ENCODE measurements around the gene NECAB2.

NECAB2 gene

DNA sequence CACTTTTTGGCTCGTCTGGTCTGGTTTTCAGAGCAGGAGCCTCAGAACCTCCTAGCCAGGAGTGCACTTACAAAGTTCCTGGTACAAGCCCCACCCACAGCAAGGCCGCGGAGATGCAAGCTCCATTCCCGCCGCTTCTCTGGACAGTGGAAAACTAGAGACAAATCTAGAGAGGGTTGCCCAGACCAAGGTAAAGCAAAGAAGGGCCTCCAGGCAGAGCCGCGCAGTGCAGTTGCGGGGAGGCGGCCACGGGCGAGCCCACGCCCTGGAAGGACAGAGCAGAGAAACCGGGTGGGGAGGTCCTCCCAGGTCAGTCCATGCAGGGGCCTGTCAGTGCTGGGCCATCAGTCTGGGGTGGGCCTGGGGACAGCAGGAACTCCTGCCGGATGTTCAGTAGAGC, 26.0 kb upstream of the NECAB2 start:
- no peak for ATAC-seq
- TF ChIP-seq ZC3H10 (CRISPR knock-in tag; IDR thresholded peaks at IDR 0.05) (no peak), OSR1 (CRISPR knock-in tag; IDR thresholded peaks at IDR 0.05) (no peak), TOX (CRISPR knock-in tag; IDR thresholded peaks at IDR 0.05; ENCODE audit: borderline replicate concordance) (no peak), BACH2 (CRISPR knock-in tag; IDR thresholded peaks at IDR 0.05; ENCODE audit: borderline replicate concordance) (no peak), ZFP3 (CRISPR knock-in tag; IDR thresholded peaks at IDR 0.05) (no peak), CREB5 (CRISPR knock-in tag; IDR thresholded peaks at IDR 0.05; ENCODE audit: low read depth) (no peak), ZNF70 (CRISPR knock-in tag; IDR thresholded peaks at IDR 0.05) (no peak), GLIS3 (CRISPR knock-in tag; IDR thresholded peaks at IDR 0.05) (no peak), PPARA (CRISPR knock-in tag; IDR thresholded peaks at IDR 0.05; ENCODE audit: borderline replicate concordance) (no peak), RARB (CRISPR knock-in tag; IDR thresholded peaks at IDR 0.05) (no peak), POU6F1 (CRISPR knock-in tag; IDR thresholded peaks at IDR 0.05; ENCODE audit: borderline replicate concordance, low read depth) (no peak), SNAI2 (CRISPR knock-in tag; IDR thresholded peaks at IDR 0.05) (no peak), ESRRG (CRISPR knock-in tag; IDR thresholded peaks at IDR 0.05) (no peak), ISL1 (CRISPR knock-in tag; IDR thresholded peaks at IDR 0.05) (no peak), ZFP30 (CRISPR knock-in tag; IDR thresholded peaks at IDR 0.05) (no peak), ARNTL (CRISPR knock-in tag; IDR thresholded peaks at IDR 0.05; ENCODE audit: borderline replicate concordance, low read depth) (no peak), TCF4 (CRISPR knock-in tag; IDR thresholded peaks at IDR 0.05; ENCODE audit: borderline replicate concordance) (no peak)
- TF ChIP-seq, protein P1, sequence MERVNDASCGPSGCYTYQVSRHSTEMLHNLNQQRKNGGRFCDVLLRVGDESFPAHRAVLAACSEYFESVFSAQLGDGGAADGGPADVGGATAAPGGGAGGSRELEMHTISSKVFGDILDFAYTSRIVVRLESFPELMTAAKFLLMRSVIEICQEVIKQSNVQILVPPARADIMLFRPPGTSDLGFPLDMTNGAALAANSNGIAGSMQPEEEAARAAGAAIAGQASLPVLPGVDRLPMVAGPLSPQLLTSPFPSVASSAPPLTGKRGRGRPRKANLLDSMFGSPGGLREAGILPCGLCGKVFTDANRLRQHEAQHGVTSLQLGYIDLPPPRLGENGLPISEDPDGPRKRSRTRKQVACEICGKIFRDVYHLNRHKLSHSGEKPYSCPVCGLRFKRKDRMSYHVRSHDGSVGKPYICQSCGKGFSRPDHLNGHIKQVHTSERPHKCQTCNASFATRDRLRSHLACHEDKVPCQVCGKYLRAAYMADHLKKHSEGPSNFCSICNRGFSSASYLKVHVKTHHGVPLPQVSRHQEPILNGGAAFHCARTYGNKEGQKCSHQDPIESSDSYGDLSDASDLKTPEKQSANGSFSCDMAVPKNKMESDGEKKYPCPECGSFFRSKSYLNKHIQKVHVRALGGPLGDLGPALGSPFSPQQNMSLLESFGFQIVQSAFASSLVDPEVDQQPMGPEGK (CRISPR knock-in tag; IDR thresholded peaks at IDR 0.05; ENCODE audit: borderline replicate concordance) = no peak
- TF ChIP-seq, protein P2, sequence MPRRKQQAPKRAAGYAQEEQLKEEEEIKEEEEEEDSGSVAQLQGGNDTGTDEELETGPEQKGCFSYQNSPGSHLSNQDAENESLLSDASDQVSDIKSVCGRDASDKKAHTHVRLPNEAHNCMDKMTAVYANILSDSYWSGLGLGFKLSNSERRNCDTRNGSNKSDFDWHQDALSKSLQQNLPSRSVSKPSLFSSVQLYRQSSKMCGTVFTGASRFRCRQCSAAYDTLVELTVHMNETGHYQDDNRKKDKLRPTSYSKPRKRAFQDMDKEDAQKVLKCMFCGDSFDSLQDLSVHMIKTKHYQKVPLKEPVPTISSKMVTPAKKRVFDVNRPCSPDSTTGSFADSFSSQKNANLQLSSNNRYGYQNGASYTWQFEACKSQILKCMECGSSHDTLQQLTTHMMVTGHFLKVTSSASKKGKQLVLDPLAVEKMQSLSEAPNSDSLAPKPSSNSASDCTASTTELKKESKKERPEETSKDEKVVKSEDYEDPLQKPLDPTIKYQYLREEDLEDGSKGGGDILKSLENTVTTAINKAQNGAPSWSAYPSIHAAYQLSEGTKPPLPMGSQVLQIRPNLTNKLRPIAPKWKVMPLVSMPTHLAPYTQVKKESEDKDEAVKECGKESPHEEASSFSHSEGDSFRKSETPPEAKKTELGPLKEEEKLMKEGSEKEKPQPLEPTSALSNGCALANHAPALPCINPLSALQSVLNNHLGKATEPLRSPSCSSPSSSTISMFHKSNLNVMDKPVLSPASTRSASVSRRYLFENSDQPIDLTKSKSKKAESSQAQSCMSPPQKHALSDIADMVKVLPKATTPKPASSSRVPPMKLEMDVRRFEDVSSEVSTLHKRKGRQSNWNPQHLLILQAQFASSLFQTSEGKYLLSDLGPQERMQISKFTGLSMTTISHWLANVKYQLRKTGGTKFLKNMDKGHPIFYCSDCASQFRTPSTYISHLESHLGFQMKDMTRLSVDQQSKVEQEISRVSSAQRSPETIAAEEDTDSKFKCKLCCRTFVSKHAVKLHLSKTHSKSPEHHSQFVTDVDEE (CRISPR knock-in tag; IDR thresholded peaks at IDR 0.05) = no peak
- TF ChIP-seq, protein P3, sequence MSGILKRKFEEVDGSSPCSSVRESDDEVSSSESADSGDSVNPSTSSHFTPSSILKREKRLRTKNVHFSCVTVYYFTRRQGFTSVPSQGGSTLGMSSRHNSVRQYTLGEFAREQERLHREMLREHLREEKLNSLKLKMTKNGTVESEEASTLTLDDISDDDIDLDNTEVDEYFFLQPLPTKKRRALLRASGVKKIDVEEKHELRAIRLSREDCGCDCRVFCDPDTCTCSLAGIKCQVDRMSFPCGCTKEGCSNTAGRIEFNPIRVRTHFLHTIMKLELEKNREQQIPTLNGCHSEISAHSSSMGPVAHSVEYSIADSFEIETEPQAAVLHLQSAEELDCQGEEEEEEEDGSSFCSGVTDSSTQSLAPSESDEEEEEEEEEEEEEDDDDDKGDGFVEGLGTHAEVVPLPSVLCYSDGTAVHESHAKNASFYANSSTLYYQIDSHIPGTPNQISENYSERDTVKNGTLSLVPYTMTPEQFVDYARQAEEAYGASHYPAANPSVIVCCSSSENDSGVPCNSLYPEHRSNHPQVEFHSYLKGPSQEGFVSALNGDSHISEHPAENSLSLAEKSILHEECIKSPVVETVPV (CRISPR knock-in tag; IDR thresholded peaks at IDR 0.05) = no peak

DNA sequence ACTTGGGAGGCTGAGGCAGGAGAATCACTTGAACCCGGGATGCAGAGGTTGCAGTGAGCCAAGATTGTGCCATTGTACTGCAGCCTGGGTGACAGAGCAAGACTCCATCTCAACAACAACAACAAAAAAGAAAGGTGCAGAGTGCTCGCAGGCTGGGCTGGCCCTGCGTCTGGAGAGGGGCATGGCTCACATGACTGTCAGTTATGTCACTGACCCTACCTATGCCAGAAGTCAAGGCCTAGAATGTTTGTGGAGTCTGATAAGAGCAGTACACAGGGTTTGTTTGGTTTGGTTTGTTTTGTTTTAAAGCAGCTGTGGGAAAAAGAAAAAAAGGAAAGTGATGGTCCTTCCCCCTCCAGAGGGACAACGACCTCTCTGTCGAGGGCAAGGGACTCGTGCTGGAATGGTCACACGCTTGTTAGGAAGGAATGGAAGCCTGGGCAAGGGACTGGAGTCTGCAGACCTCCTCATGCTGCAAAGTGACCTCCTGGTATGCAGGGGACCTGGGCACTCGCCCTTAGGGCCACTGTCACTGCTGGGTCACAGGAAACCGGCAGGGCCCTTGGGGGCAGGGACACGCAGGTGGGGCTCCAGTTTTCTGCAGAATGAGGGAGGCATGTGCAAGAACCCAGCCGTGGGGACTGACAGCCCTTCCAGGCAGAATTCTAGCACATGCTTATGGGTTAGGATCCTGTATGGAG, 25.1 kb upstream of the NECAB2 start:
- TF ChIP-seq, protein P1 (CRISPR knock-in tag; IDR thresholded peaks at IDR 0.05; ENCODE audit: borderline replicate concordance) = no peak
- no peak for TF ChIP-seq TOX (CRISPR knock-in tag; IDR thresholded peaks at IDR 0.05; ENCODE audit: borderline replicate concordance)
- TF ChIP-seq ZNF70 (CRISPR knock-in tag; IDR thresholded peaks at IDR 0.05) = no peak
- TF ChIP-seq ZFP30 (CRISPR knock-in tag; IDR thresholded peaks at IDR 0.05) = no peak
- no peak for TF ChIP-seq PPARA (CRISPR knock-in tag; IDR thresholded peaks at IDR 0.05; ENCODE audit: borderline replicate concordance)
- no peak for TF ChIP-seq ARNTL (CRISPR knock-in tag; IDR thresholded peaks at IDR 0.05; ENCODE audit: borderline replicate concordance, low read depth)
- TF ChIP-seq ZFP3 (CRISPR knock-in tag; IDR thresholded peaks at IDR 0.05) = no peak
- TF ChIP-seq, protein P3 (CRISPR knock-in tag; IDR thresholded peaks at IDR 0.05) = no peak
- no peak for TF ChIP-seq ISL1 (CRISPR knock-in tag; IDR thresholded peaks at IDR 0.05)
- no peak for TF ChIP-seq GLIS3 (CRISPR knock-in tag; IDR thresholded peaks at IDR 0.05)
- TF ChIP-seq RARB (CRISPR knock-in tag; IDR thresholded peaks at IDR 0.05) = no peak
- no peak for TF ChIP-seq CSDC2 (CRISPR knock-in tag; IDR thresholded peaks at IDR 0.05)
- no peak for TF ChIP-seq OSR1 (CRISPR knock-in tag; IDR thresholded peaks at IDR 0.05)
- TF ChIP-seq CREB5 (CRISPR knock-in tag; IDR thresholded peaks at IDR 0.05; ENCODE audit: low read depth) = no peak
- TF ChIP-seq TCF4 (CRISPR knock-in tag; IDR thresholded peaks at IDR 0.05; ENCODE audit: borderline replicate concordance) = no peak
- no peak for TF ChIP-seq ZNF565 (CRISPR knock-in tag; conservative IDR thresholded peaks at IDR 0.05; ENCODE audit: low read depth)
- no peak for TF ChIP-seq SNAI2 (CRISPR knock-in tag; IDR thresholded peaks at IDR 0.05)
- no peak for TF ChIP-seq ZNF8 (CRISPR knock-in tag; IDR thresholded peaks at IDR 0.05)
- TF ChIP-seq BACH2 (CRISPR knock-in tag; IDR thresholded peaks at IDR 0.05; ENCODE audit: borderline replicate concordance) = no peak
- no peak for TF ChIP-seq ZC3H10 (CRISPR knock-in tag; IDR thresholded peaks at IDR 0.05)
- no peak for ATAC-seq
